GM12878 (cell line): ENCODE measurements around the gene ARL4D. TPM values are rescaled to one million over a fixed set of nuclear protein-coding genes. Genes with fewer than 3 reads are reported as not detected.

ENCODE experiments used
- ASH2L ChIP-seq: fragments of 300-600, 200-600 bp; sonication (generic); IDR thresholded peaks from 2 replicates; pipeline ENCODE4 v1.6.1; 2017; ENCODE audit warnings: low read depth, mild to moderate bottlenecking, borderline replicate concordance
- ATF2 ChIP-seq: IDR thresholded peaks from 2 replicates; pipeline ENCODE4 v1.6.1; 2012; ENCODE audit warnings: low read length, inconsistent platforms
- ATF7 ChIP-seq: fragments of 450-650 bp; IDR thresholded peaks from 2 replicates; pipeline ENCODE4 v1.6.1; 2016; ENCODE audit warnings: low read depth, mild to moderate bottlenecking
- BRCA1 ChIP-seq: IDR thresholded peaks from 2 replicates; pipeline ENCODE4 v1.6.1; 2011; ENCODE audit warnings: low read depth, low read length, improper control_type of control experiment
- CEBPZ ChIP-seq: fragments of 150-350 bp; IDR thresholded peaks from 2 replicates; pipeline ENCODE4 v1.6.1; 2016; ENCODE audit warnings: low read depth, low read length
- CREM ChIP-seq: IDR thresholded peaks from 2 replicates; pipeline ENCODE4 v1.6.1; 2014; ENCODE audit warnings: antibody characterized with exemption, low read depth
- CTCF ChIP-seq, 3 experiments: IDR thresholded peaks in 2 of 3; conservative IDR thresholded peaks in 1 of 3; 2 replicates each; pipeline ENCODE4 v1.5.1; 2011; ENCODE audit warnings: low read depth in 3 of 3, low read length in 3 of 3, mild to moderate bottlenecking in 3 of 3, control low read depth in 2 of 3, moderate library complexity in 2 of 3, inconsistent platforms in 1 of 3, mixed read lengths in 1 of 3; ENCODE audit not compliant: control insufficient read depth in 2 of 3, insufficient read depth in 1 of 3; ENCODE audit errors: extremely low read depth in 1 of 3
- GABPA ChIP-seq: IDR thresholded peaks from 2 replicates; pipeline ENCODE4 v1.6.1; 2014; ENCODE audit warnings: antibody characterized with exemption, low read depth, mild to moderate bottlenecking, inconsistent platforms
- HDGF ChIP-seq: fragments of 450-650 bp; IDR thresholded peaks from 2 replicates; pipeline ENCODE4 v1.6.1; 2016; ENCODE audit warnings: antibody characterized with exemption
- HSF1 ChIP-seq: fragments of 150-350 bp; IDR thresholded peaks from 2 replicates; pipeline ENCODE4 v1.6.1; 2014; ENCODE audit warnings: mild to moderate bottlenecking, low read depth, low read length
- JUND ChIP-seq: IDR thresholded peaks from 2 replicates; pipeline ENCODE4 v1.6.1; 2012; ENCODE audit warnings: low read depth, mild to moderate bottlenecking, low read length, improper control_type of control experiment, moderate library complexity
- KLF5 ChIP-seq: fragments of 450-650 bp; IDR thresholded peaks from 2 replicates; pipeline ENCODE4 v1.6.1; 2014; ENCODE audit warnings: mild to moderate bottlenecking; ENCODE audit not compliant: partially characterized antibody
- MYC ChIP-seq: IDR thresholded peaks from 2 replicates; pipeline ENCODE4 v1.6.1; 2011; ENCODE audit warnings: mild to moderate bottlenecking, low read length, moderate library complexity, inconsistent platforms; ENCODE audit not compliant: insufficient read depth, insufficient replicate concordance, insufficient read length, severe bottlenecking
- PAX8 ChIP-seq: fragments of 450-650 bp; IDR thresholded peaks from 2 replicates; pipeline ENCODE4 v1.6.1; 2017; ENCODE audit warnings: mild to moderate bottlenecking, moderate library complexity
- POU2F2 ChIP-seq: IDR thresholded peaks from 3 replicates; pipeline ENCODE4 v1.6.1; 2011; ENCODE audit warnings: low read depth, mild to moderate bottlenecking, low read length, borderline replicate concordance
- RFX5 ChIP-seq: IDR thresholded peaks from 2 replicates; pipeline ENCODE4 v1.6.1; 2011; ENCODE audit warnings: low read depth, low read length, improper control_type of control experiment
- SIX5 ChIP-seq: IDR thresholded peaks from 2 replicates; pipeline ENCODE4 v1.6.1; 2011; ENCODE audit warnings: mild to moderate bottlenecking, low read depth, low read length, moderate library complexity; ENCODE audit not compliant: severe bottlenecking
- SREBF1 ChIP-seq: IDR thresholded peaks from 2 replicates; pipeline ENCODE4 v1.6.1; 2012; ENCODE audit warnings: mild to moderate bottlenecking, low read length
- STAT3 ChIP-seq: IDR thresholded peaks from 2 replicates; pipeline ENCODE4 v1.6.1; 2011; ENCODE audit warnings: low read depth, low read length, improper control_type of control experiment
- polyA plus RNA-seq, 11 experiments: library from polyadenylated mRNA; depleted of rRNA in 4 of 11; unstranded in 6 of 11; stranded (reverse) in 5 of 11; fragments of >200 nt; fragmentation: Nextera tagmentation in 4 of 11; fragmentation: Illumina TruSeq in 1 of 11; extraction: Ambion mirVana in 4 of 11; extraction: Trizol in 1 of 11; gene quantifications; 1 replicate in 1 of 11; 2 replicates in 10 of 11; pipeline versions ENCODE4 v1.2.1 to v1.2.3, GENCODE V29; 2011 to 2016; ENCODE audit warnings: inconsistent platforms in 2 of 11, missing spikeins in 2 of 11, low read depth in 1 of 11
- total RNA-seq, 4 experiments: library from RNA; depleted of rRNA in 3 of 4; stranded (reverse); fragments of >200 nt in 3 of 4; fragmentation: Illumina TruSeq in 1 of 4; extraction: Trizol in 1 of 4; gene quantifications; 2 replicates each; pipeline versions ENCODE4 v1.2.1 to v1.2.3, GENCODE V29; 2013 to 2021

Gene ARL4D
- total and polyA plus RNA-seq, 10 of the 15 experiments (the other 5 are each of a cell fraction or from before 2014, with no cell fraction given): 0.10 to 1.5 (median 0.75) TPM

GRCh38 chr17:43388359-43389045 is 10.3 kb upstream of the ARL4D start (continued):
- TF ChIP-seq ATF2: no peak
- TF ChIP-seq JUND: no peak
- no peak for TF ChIP-seq HSF1
- no peak for TF ChIP-seq SIX5
- TF ChIP-seq PAX8: no peak
- no peak for TF ChIP-seq POU2F2
- TF ChIP-seq CTCF (IDR thresholded peaks at IDR 0.05 in 2 of 3, conservative IDR thresholded peaks at IDR 0.05 in 1 of 3; ENCODE audit: control insufficient read depth in 2 of 3, extremely low read depth in 1 of 3, insufficient read depth in 1 of 3, low read depth in 3 of 3, low read length in 3 of 3): no peak
- no peak for TF ChIP-seq MYC
- no peak for TF ChIP-seq ASH2L
- peak; percentile 82; the same call in 1 of the 2 replicates for TF ChIP-seq ATF7
- TF ChIP-seq STAT3: no peak
- peak; percentile 8 for TF ChIP-seq KLF5
- no peak for TF ChIP-seq CEBPZ
- TF ChIP-seq SREBF1: no peak
- peak; percentile 38; the same call in 1 of the 2 replicates for TF ChIP-seq CREM
- no peak for TF ChIP-seq GABPA
- no peak for TF ChIP-seq BRCA1
- no peak; the same call in 1 of the 2 replicates for TF ChIP-seq HDGF
- TF ChIP-seq RFX5: no peak
